Neural cell (in vitro differentiated cells): Measurements from ENCODE around the gene PPFIA1. TPM values are rescaled to one million over a fixed set of nuclear protein-coding genes. Genes with fewer than 3 reads are reported as not detected.

ENCODE experiments used
- H2AFZ ChIP-seq: fragments of 200-600, 300-800 bp; sonication (generic), shearing (Covaris generic); 2 replicates; pipeline ENCODE4 v1.6.0; 2014; ENCODE audit warnings: low read depth, mild to moderate bottlenecking, antibody characterized with exemption, low read length, moderate library complexity
- H3F3A ChIP-seq: fragments of 200-600 bp; shearing (Covaris generic); 2 replicates; pipeline ENCODE4 v1.6.1; 2016; ENCODE audit warnings: mild to moderate bottlenecking, moderate library complexity, mixed read lengths, antibody characterized with exemption, low read length; ENCODE audit not compliant: insufficient read depth, poor library complexity, severe bottlenecking
- H3K27ac ChIP-seq: fragments of 200-600, 300-800 bp; sonication (generic), shearing (Covaris generic); 2 replicates; pipeline ENCODE4 v1.5.1; 2014; ENCODE audit warnings: mild to moderate bottlenecking, low read length, moderate library complexity
- H3K27me3 ChIP-seq: fragments of 300-800, 200-600 bp; sonication (generic), shearing (Covaris generic); 2 replicates; pipeline ENCODE4 v1.6.0; 2014; ENCODE audit warnings: mild to moderate bottlenecking, low read depth, low read length, moderate library complexity; ENCODE audit not compliant: insufficient read depth
- H3K36me3 ChIP-seq: fragments of 300-800, 200-600 bp; sonication (generic), shearing (Covaris generic); 2 replicates; pipeline ENCODE4 v1.5.1; 2014; ENCODE audit warnings: mild to moderate bottlenecking, antibody characterized with exemption, low read length, moderate library complexity; ENCODE audit not compliant: insufficient read depth
- H3K4me2 ChIP-seq: fragments of 300-800, 200-600 bp; sonication (generic), shearing (Covaris generic); 2 replicates; pipeline ENCODE4 v1.6.0; 2014; ENCODE audit warnings: mild to moderate bottlenecking, low read length
- H3K4me3 ChIP-seq: fragments of 300-800, 200-600 bp; sonication (generic), shearing (Covaris generic); 2 replicates; pipeline ENCODE4 v1.5.1; 2014; ENCODE audit warnings: mild to moderate bottlenecking, low read length, moderate library complexity
- H3K79me2 ChIP-seq: fragments of 200-600 bp; shearing (Covaris generic); replicated peaks from 2 replicates; pipeline ENCODE4 v1.6.0; 2014; ENCODE audit warnings: mild to moderate bottlenecking, low read length, moderate library complexity; ENCODE audit not compliant: insufficient read depth
- H3K9ac ChIP-seq: fragments of 300-800, 200-600 bp; sonication (generic), shearing (Covaris generic); 2 replicates; pipeline ENCODE4 v1.6.1; 2016; ENCODE audit warnings: mild to moderate bottlenecking, low read length, mixed read lengths
- H3K9me2 ChIP-seq: fragments of 200-600 bp; shearing (Covaris generic); 2 replicates; pipeline ENCODE4 v1.6.1; 2016; ENCODE audit warnings: mild to moderate bottlenecking, low read length, mixed read lengths; ENCODE audit not compliant: insufficient read depth
- H3K9me3 ChIP-seq: fragments of 200-600, 300-800 bp; sonication (generic), shearing (Covaris generic); 2 replicates; pipeline ENCODE4 v1.6.1; 2016; ENCODE audit warnings: mild to moderate bottlenecking, mixed run types, low read length, moderate library complexity, mixed read lengths
- H4K20me1 ChIP-seq: fragments of 200-600 bp; shearing (Covaris generic); 2 replicates; pipeline ENCODE4 v1.6.1; 2016; ENCODE audit warnings: mild to moderate bottlenecking, mixed run types; ENCODE audit not compliant: insufficient read depth
- EP300 ChIP-seq: fragments of 450-650 bp; conservative IDR thresholded peaks from 2 replicates; pipeline ENCODE4 v1.6.1; 2014; ENCODE audit warnings: antibody characterized with exemption, mild to moderate bottlenecking, moderate library complexity; ENCODE audit not compliant: poor library complexity, severe bottlenecking
- EZH2 ChIP-seq: fragments of 200-600, 300-800 bp; shearing (Covaris generic), sonication (generic); IDR thresholded peaks from 2 replicates; pipeline ENCODE4 v1.6.1; 2014; ENCODE audit warnings: antibody characterized with exemption, low read length, borderline replicate concordance, mild to moderate bottlenecking; ENCODE audit not compliant: insufficient read depth, poor library complexity, severe bottlenecking
- MXI1 ChIP-seq: fragments of 450-650 bp; conservative IDR thresholded peaks from 2 replicates; pipeline ENCODE4 v1.6.1; 2014; ENCODE audit warnings: antibody characterized with exemption, mild to moderate bottlenecking; ENCODE audit not compliant: poor library complexity, severe bottlenecking
- POLR2AphosphoS5 ChIP-seq: IDR thresholded peaks from 2 replicates; pipeline ENCODE4 v1.6.1; 2012
- RAD21 ChIP-seq: fragments of 450-650 bp; conservative IDR thresholded peaks from 2 replicates; pipeline ENCODE4 v1.6.1; 2014; ENCODE audit warnings: antibody characterized with exemption, mild to moderate bottlenecking, moderate library complexity
- SMC3 ChIP-seq: fragments of 450-650 bp; conservative IDR thresholded peaks from 2 replicates; pipeline ENCODE4 v1.6.1; 2014; ENCODE audit warnings: antibody characterized with exemption, mild to moderate bottlenecking, moderate library complexity; ENCODE audit not compliant: poor library complexity
- TAF1 ChIP-seq: IDR thresholded peaks from 2 replicates; pipeline ENCODE4 v1.6.1; 2012; ENCODE audit warnings: low read depth
- polyA plus RNA-seq: library from polyadenylated mRNA; depleted of rRNA; stranded (reverse); fragments of >200 nt; gene quantifications from 2 replicates; pipeline ENCODE4 v1.2.3, GENCODE V29; 2014
- TF ChIP-seq, protein P1 (sequence below): fragments of 450-650 bp; IDR thresholded peaks from 2 replicates; pipeline ENCODE4 v1.5.1; 2014; ENCODE audit warnings: antibody characterized with exemption, mild to moderate bottlenecking, moderate library complexity; ENCODE audit not compliant: poor library complexity, severe bottlenecking
- TF ChIP-seq, protein P2 (sequence below): IDR thresholded peaks from 2 replicates; pipeline ENCODE4 v1.6.1; 2012; ENCODE audit warnings: borderline replicate concordance

Gene PPFIA1
- polyA plus RNA-seq, 1 donor from 2014 or later: 48.9 TPM

DNA sequence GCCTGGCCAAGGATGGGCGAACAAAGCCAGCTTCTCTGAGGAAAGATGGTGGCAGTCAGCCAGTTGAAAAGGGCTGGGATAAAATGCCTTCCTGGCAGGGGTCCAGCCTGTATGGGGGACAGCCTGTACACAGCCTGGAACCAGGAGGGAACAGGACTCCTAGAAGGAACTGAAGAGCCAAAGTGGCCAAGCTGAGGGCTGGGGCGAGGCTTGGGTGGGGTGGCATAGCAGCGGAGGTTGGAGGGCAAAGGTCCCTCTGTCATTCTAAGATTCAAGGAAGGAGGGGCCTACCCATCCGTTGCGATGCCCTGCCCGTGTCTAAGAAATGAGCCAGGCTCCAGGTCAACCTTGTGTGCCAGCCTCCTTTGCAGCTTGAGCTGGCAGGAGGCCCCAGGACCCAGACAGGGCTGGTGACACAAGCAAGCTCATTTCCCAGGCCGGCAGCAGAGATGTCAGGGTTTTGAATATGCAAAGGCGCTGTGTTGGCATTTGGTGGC is 44.8 kb upstream of the PPFIA1 start:
- Histone ChIP-seq H3K9me3 (no peaks in the 10 kb centered on the region), H3K79me2 (no peaks in the 10 kb centered on the region), H3K27me3 (no peaks in the 10 kb centered on the region), H3K27ac (no peak overlapping the region), H4K20me1 (no peaks in the 10 kb centered on the region), H2AFZ (no peak overlapping the region), H3K9ac (no peak overlapping the region), H3F3A (no peaks in the 10 kb centered on the region), H3K36me3 (no peaks in the 10 kb centered on the region), H3K9me2 (no peaks in the 10 kb centered on the region), H3K4me3 (no peak overlapping the region), H3K4me2 (no peak overlapping the region)
- TF ChIP-seq TAF1 (no peak), SMC3 (no peak), EZH2 (no peak), EP300 (no peak), MXI1 (no peak), POLR2AphosphoS5 (no peak), RAD21 (no peak)
- TF ChIP-seq, protein P1, sequence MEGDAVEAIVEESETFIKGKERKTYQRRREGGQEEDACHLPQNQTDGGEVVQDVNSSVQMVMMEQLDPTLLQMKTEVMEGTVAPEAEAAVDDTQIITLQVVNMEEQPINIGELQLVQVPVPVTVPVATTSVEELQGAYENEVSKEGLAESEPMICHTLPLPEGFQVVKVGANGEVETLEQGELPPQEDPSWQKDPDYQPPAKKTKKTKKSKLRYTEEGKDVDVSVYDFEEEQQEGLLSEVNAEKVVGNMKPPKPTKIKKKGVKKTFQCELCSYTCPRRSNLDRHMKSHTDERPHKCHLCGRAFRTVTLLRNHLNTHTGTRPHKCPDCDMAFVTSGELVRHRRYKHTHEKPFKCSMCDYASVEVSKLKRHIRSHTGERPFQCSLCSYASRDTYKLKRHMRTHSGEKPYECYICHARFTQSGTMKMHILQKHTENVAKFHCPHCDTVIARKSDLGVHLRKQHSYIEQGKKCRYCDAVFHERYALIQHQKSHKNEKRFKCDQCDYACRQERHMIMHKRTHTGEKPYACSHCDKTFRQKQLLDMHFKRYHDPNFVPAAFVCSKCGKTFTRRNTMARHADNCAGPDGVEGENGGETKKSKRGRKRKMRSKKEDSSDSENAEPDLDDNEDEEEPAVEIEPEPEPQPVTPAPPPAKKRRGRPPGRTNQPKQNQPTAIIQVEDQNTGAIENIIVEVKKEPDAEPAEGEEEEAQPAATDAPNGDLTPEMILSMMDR: no peak
- TF ChIP-seq, protein P2, sequence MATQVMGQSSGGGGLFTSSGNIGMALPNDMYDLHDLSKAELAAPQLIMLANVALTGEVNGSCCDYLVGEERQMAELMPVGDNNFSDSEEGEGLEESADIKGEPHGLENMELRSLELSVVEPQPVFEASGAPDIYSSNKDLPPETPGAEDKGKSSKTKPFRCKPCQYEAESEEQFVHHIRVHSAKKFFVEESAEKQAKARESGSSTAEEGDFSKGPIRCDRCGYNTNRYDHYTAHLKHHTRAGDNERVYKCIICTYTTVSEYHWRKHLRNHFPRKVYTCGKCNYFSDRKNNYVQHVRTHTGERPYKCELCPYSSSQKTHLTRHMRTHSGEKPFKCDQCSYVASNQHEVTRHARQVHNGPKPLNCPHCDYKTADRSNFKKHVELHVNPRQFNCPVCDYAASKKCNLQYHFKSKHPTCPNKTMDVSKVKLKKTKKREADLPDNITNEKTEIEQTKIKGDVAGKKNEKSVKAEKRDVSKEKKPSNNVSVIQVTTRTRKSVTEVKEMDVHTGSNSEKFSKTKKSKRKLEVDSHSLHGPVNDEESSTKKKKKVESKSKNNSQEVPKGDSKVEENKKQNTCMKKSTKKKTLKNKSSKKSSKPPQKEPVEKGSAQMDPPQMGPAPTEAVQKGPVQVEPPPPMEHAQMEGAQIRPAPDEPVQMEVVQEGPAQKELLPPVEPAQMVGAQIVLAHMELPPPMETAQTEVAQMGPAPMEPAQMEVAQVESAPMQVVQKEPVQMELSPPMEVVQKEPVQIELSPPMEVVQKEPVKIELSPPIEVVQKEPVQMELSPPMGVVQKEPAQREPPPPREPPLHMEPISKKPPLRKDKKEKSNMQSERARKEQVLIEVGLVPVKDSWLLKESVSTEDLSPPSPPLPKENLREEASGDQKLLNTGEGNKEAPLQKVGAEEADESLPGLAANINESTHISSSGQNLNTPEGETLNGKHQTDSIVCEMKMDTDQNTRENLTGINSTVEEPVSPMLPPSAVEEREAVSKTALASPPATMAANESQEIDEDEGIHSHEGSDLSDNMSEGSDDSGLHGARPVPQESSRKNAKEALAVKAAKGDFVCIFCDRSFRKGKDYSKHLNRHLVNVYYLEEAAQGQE: no peak

DNA sequence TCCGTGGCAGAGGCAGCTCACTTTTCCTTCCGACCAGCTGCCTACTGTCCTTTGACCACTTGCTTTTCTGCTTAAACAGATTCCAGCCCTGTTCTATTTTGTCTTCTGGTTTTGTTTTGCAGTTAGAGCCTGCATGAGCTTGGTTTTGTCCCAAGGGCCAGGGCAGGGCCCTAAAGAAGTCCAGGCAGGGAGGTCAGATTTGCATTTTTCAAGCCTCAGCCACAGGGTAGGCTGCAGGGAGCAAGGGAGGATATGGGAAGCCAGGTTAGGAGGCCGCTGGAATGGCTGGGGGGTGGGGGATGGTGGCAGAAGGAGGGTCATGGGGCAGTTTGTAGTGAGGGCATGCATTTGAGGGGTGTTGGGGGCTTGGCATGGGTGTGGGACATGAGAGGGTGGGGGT is 44.3 kb upstream of the PPFIA1 start:
- Histone ChIP-seq H3K36me3 (no peaks in the 10 kb centered on the region), H3K79me2 (no peaks in the 10 kb centered on the region), H3K27me3 (no peaks in the 10 kb centered on the region), H3K9me2 (no peaks in the 10 kb centered on the region), H3K9me3 (no peaks in the 10 kb centered on the region), H3F3A (no peaks in the 10 kb centered on the region), H3K4me3 (no peak overlapping the region), H3K4me2 (no peak overlapping the region), H3K9ac (no peak overlapping the region), H4K20me1 (no peaks in the 10 kb centered on the region), H3K27ac (no peak overlapping the region), H2AFZ (no peak overlapping the region)
- TF ChIP-seq EZH2 (no peak), EP300 (no peak), POLR2AphosphoS5 (no peak), MXI1 (no peak), SMC3 (no peak), TAF1 (no peak), RAD21 (no peak)
- TF ChIP-seq, protein P2: no peak
- TF ChIP-seq, protein P1: no peak
